Choroid plexus epithelial cell (primary cell): ENCODE data around the gene AACS.
"Not testable (repeated sequence)": the region's sequence is repeated elsewhere in the genome, so short reads cannot be mapped to it uniquely, and the experiment has no call there.

Experiments used
- DNase-seq: peaks from one replicate; pipeline ENCODE4 v3.0.0-alpha.2; 2010; ENCODE audit warnings: low read depth
- H3K4me3 ChIP-seq: 2 replicates; pipeline ENCODE4 v1.5.1; 2011; ENCODE audit warnings: low read depth, mild to moderate bottlenecking, control low read depth, low read length, moderate library complexity
- TF ChIP-seq, protein P1 (sequence below): conservative IDR thresholded peaks from 2 replicates; pipeline ENCODE4 v1.5.1; 2011; ENCODE audit warnings: low read depth, mild to moderate bottlenecking, control low read depth, inconsistent platforms, low read length, moderate library complexity

The AACS gene

GRCh38 chr12:125023065-125023464 is 42.2 kb upstream of the AACS start:
- no peak overlapping the region for H3K4me3 ChIP-seq
- DNase-seq: no peak
- TF ChIP-seq, protein P1, sequence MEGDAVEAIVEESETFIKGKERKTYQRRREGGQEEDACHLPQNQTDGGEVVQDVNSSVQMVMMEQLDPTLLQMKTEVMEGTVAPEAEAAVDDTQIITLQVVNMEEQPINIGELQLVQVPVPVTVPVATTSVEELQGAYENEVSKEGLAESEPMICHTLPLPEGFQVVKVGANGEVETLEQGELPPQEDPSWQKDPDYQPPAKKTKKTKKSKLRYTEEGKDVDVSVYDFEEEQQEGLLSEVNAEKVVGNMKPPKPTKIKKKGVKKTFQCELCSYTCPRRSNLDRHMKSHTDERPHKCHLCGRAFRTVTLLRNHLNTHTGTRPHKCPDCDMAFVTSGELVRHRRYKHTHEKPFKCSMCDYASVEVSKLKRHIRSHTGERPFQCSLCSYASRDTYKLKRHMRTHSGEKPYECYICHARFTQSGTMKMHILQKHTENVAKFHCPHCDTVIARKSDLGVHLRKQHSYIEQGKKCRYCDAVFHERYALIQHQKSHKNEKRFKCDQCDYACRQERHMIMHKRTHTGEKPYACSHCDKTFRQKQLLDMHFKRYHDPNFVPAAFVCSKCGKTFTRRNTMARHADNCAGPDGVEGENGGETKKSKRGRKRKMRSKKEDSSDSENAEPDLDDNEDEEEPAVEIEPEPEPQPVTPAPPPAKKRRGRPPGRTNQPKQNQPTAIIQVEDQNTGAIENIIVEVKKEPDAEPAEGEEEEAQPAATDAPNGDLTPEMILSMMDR: no peak

- DNase-seq: no peak
- no peak overlapping the region for H3K4me3 ChIP-seq
- TF ChIP-seq, protein P1: no peak
Observed at GRCh38 chr12:125024949-125025563, 40.2 kb upstream of the AACS start.

DNA sequence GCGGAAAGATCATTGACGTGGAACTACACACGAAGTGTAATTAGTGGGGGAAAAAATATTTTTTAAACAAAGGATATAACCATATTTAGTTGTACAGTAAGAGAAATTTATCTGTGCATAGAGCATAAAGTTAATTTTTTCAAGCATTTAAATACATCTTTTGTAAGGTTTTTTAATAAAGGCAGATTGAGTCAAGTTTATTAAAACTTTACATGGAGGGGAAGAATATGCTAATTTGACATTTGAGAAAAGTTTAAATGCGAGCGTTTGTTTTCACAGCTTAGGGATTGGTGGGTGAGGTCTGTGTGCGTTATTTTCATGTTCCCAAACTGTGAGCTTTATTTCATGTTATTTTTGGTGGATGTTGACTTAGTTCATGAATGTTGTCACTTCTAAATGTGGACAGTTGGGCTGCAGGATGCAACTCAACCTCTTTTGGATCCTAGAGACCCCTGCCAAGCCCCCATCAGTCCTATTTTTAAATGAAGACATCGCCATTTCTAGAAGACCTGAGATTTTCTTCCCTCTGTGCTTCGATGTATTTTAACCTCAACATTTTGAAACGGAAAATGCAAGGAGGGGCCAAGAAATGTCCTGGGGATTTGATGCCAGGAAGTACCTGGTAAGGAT is 39.5 kb upstream of the AACS start:
- TF ChIP-seq, protein P1: no peak
- no peak overlapping the region for H3K4me3 ChIP-seq
- no peak for DNase-seq

DNA sequence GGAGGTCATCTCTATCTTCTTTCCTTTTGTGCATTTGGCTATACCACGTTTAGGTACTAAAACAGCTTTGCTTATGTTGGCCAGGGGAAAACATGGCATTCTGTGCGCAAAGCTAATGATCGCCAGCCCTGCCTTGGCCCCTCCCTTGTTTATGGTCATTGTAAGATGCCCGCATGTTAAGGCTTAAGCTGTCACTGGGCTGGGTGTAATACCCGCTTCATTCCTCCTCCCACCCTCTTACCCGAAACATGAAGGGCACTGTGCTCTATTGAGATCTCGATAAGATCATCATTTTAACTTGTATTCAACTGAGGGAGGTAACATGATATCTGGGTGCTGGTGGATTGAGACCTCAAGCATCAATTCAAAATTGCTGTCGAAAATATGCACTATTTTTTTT is 37.1 kb upstream of the AACS start:
- TF ChIP-seq, protein P1: no peak
- no peak overlapping the region for H3K4me3 ChIP-seq
- no peak for DNase-seq

GRCh38 chr12:125029761-125030358 is 35.4 kb upstream of the AACS start:
- no peak for DNase-seq
- TF ChIP-seq, protein P1: no peak
- no peak overlapping the region for H3K4me3 ChIP-seq

DNA sequence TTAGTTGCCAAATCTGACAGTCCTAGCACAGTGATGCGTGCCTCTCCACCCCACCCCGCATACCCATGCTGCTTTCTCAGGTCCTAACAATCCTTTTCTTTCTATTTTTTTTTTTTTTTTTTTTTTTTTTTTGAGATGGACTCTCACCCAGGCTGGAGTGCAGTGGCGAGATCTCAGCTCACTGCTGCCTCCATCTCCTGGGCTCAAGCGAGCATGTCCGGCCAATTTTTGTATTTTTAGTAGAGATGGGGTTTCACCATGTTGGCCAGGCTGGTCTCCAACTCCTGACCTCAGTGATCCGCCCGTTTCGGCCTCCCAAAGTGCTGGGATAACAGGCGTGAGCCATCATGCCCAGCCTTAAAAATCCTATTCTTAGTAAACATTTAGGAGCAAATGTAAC is 33.8 kb upstream of the AACS start:
- DNase-seq, H3K4me3 ChIP-seq: not testable (repeated sequence)

DNA sequence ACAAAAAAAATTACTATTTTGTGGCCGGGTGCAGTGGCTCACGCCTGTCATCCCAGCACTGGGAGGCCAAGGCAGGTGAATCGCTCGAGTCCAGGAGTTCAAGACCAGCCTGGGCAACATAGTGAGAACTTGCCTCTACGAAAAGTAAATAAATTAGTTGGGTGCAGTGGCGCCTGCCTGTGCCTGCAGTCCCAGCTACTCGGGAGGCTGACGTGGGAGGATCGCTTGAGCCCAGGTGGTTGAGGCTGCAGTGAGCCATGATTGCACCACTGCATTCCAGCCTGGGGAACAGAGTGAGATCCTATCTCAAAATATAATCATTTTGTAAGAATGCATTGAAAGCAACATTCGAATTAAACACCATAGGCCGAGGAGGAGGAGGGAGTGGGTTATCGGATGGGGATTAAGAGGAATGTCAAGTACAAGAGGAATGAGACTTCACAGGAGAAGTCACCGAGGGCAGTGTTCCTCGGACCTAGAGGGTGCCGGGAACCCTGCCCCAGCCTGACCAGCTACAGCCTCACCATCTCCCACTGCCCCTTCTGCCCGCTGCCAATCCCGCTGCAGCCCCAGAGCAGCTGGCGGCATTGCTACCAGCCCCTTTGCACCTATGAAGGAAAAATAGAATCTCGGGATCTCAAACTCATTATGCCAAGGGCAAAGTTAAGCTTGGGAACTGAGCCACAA is 32.6 kb upstream of the AACS start:
- H3K4me3 ChIP-seq: no peak overlapping the region
- TF ChIP-seq, protein P1: no peak
- no peak for DNase-seq
